ENCODE data around the gene TTC27.
"Not testable (repeated sequence)": the region's sequence is repeated elsewhere in the genome, so short reads cannot be mapped to it uniquely, and the experiment has no call there.

Gene TTC27

GRCh38 chr2:32836933-32837332 lies 209.1 kb downstream of the TTC27 start:
- ATAC-seq (ENCODE audit: low read depth) (no peak), DNase-seq (ENCODE audit: low spot score in 2 of 2) (no peak)
- peaks cover 18% of the 10 kb centered on the region for H3K4me1 Mint-ChIP-seq
- H3K27ac Mint-ChIP-seq: no peak overlapping the region
- no peaks in the 10 kb centered on the region for H3K36me3 Mint-ChIP-seq
- H3K9me3 Mint-ChIP-seq: peaks cover 1% of the 10 kb centered on the region
- H3K4me3 Mint-ChIP-seq: no peak overlapping the region
- H3K27me3 Mint-ChIP-seq: no peaks in the 10 kb centered on the region

- H3K27ac Mint-ChIP-seq: no peak overlapping the region
- H3K36me3 Mint-ChIP-seq: no peaks in the 10 kb centered on the region
- DNase-seq (ENCODE audit: low spot score in 2 of 2) (no peak), ATAC-seq (ENCODE audit: low read depth) (peak; percentile 82)
- H3K4me1 Mint-ChIP-seq: peaks cover 18% of the 10 kb centered on the region
- H3K27me3 Mint-ChIP-seq: no peaks in the 10 kb centered on the region
- no peak overlapping the region for H3K4me3 Mint-ChIP-seq
- H3K9me3 Mint-ChIP-seq: peaks cover 1% of the 10 kb centered on the region
Measured at GRCh38 chr2:32838418-32838817, 210.6 kb downstream of the TTC27 start.

- no peak for ATAC-seq (ENCODE audit: low read depth)
Measured at GRCh38 chr2:32838949-32839348, 211.1 kb downstream of the TTC27 start.

GRCh38 chr2:32841931-32842898 lies 214.4 kb downstream of the TTC27 start:
- H3K9me3 Mint-ChIP-seq: no peaks in the 10 kb centered on the region
- DNase-seq (ENCODE audit: low spot score in 2 of 2) (no peak), ATAC-seq (ENCODE audit: low read depth) (no peak)
- no peaks in the 10 kb centered on the region for H3K36me3 Mint-ChIP-seq
- H3K27me3 Mint-ChIP-seq: no peaks in the 10 kb centered on the region
- H3K27ac Mint-ChIP-seq: no peak overlapping the region
- peaks cover 6% of the 10 kb centered on the region for H3K4me1 Mint-ChIP-seq
- H3K4me3 Mint-ChIP-seq: no peak overlapping the region

More at GRCh38 chr2:32838949-32839348, 211.1 kb downstream of the TTC27 start:
- no peak for DNase-seq (ENCODE audit: low spot score in 2 of 2)
- Mint-ChIP-seq H3K27me3 (no peaks in the 10 kb centered on the region), H3K9me3 (peaks cover 1% of the 10 kb centered on the region), H3K4me3 (no peak overlapping the region), H3K4me1 (peaks cover 18% of the 10 kb centered on the region), H3K27ac (no peak overlapping the region), H3K36me3 (no peaks in the 10 kb centered on the region)

- ATAC-seq (ENCODE audit: low read depth): no peak
- H3K27ac Mint-ChIP-seq: no peak overlapping the region
- no peaks in the 10 kb centered on the region for H3K36me3 Mint-ChIP-seq
- no peak overlapping the region for H3K4me3 Mint-ChIP-seq
- no peak for DNase-seq (ENCODE audit: low spot score in 2 of 2)
- peaks cover 3% of the 10 kb centered on the region for H3K4me1 Mint-ChIP-seq
- peaks cover 7% of the 10 kb centered on the region for H3K27me3 Mint-ChIP-seq
- H3K9me3 Mint-ChIP-seq: no peaks in the 10 kb centered on the region
Measured at GRCh38 chr2:32843699-32844098, 215.8 kb downstream of the TTC27 start.

GRCh38 chr2:32844253-32844652 lies 216.4 kb downstream of the TTC27 start:
- Mint-ChIP-seq H3K27me3 (peaks cover 7% of the 10 kb centered on the region), H3K9me3 (no peaks in the 10 kb centered on the region), H3K4me1 (no peaks in the 10 kb centered on the region), H3K4me3 (no peak overlapping the region), H3K27ac (no peak overlapping the region), H3K36me3 (no peaks in the 10 kb centered on the region)
- ATAC-seq (ENCODE audit: low read depth): no peak
- no peak for DNase-seq (ENCODE audit: low spot score in 2 of 2)

GRCh38 chr2:32846274-32846673 lies 218.4 kb downstream of the TTC27 start:
- H3K9me3 Mint-ChIP-seq; H3K4me3 Mint-ChIP-seq; DNase-seq (ENCODE audit: low spot score in 2 of 2); H3K4me1 Mint-ChIP-seq; ATAC-seq (ENCODE audit: low read depth); H3K36me3 Mint-ChIP-seq; H3K27ac Mint-ChIP-seq: not testable (repeated sequence)
- H3K27me3 Mint-ChIP-seq: peaks cover 13% of the 10 kb centered on the region

- no peak overlapping the region for H3K4me3 Mint-ChIP-seq
- ATAC-seq (ENCODE audit: low read depth) (no peak), DNase-seq (ENCODE audit: low spot score in 2 of 2) (no peak)
- H3K27me3 Mint-ChIP-seq: peaks cover 13% of the 10 kb centered on the region
- no peak overlapping the region for H3K27ac Mint-ChIP-seq
- no peaks in the 10 kb centered on the region for H3K4me1 Mint-ChIP-seq
- H3K36me3 Mint-ChIP-seq: no peaks in the 10 kb centered on the region
- no peaks in the 10 kb centered on the region for H3K9me3 Mint-ChIP-seq
Measured at GRCh38 chr2:32847734-32848133, 219.9 kb downstream of the TTC27 start.

- DNase-seq (ENCODE audit: low spot score in 2 of 2): no peak
- Mint-ChIP-seq H3K27ac (no peak overlapping the region), H3K4me1 (no peaks in the 10 kb centered on the region), H3K4me3 (no peak overlapping the region), H3K36me3 (no peaks in the 10 kb centered on the region), H3K9me3 (no peaks in the 10 kb centered on the region), H3K27me3 (peaks cover 19% of the 10 kb centered on the region)
- ATAC-seq (ENCODE audit: low read depth): no peak
Measured at GRCh38 chr2:32849456-32850194, 221.8 kb downstream of the TTC27 start.

GRCh38 chr2:32851777-32852439 lies 224.1 kb downstream of the TTC27 start:
- Mint-ChIP-seq H3K9me3 (no peaks in the 10 kb centered on the region), H3K27me3 (peaks cover 24% of the 10 kb centered on the region), H3K27ac (no peak overlapping the region), H3K4me1 (no peaks in the 10 kb centered on the region), H3K36me3 (no peaks in the 10 kb centered on the region), H3K4me3 (no peak overlapping the region)
- DNase-seq (ENCODE audit: low spot score in 2 of 2) (no peak), ATAC-seq (ENCODE audit: low read depth) (no peak)

- ATAC-seq (ENCODE audit: low read depth) (no peak), DNase-seq (ENCODE audit: low spot score in 2 of 2) (no peak)
- Mint-ChIP-seq H3K36me3 (no peaks in the 10 kb centered on the region), H3K4me3 (no peak overlapping the region), H3K9me3 (no peaks in the 10 kb centered on the region), H3K4me1 (no peaks in the 10 kb centered on the region), H3K27me3 (peaks cover 20% of the 10 kb centered on the region), H3K27ac (no peak overlapping the region)
Measured at GRCh38 chr2:32852856-32853255, 225.0 kb downstream of the TTC27 start.

GRCh38 chr2:32856891-32857290 lies 229.0 kb downstream of the TTC27 start:
- Mint-ChIP-seq H3K4me3 (no peak overlapping the region), H3K36me3 (no peaks in the 10 kb centered on the region), H3K4me1 (no peaks in the 10 kb centered on the region), H3K27ac (no peak overlapping the region), H3K9me3 (no peaks in the 10 kb centered on the region), H3K27me3 (peaks cover 10% of the 10 kb centered on the region)
- no peak for DNase-seq (ENCODE audit: low spot score in 2 of 2)
- ATAC-seq (ENCODE audit: low read depth): no peak

GRCh38 chr2:32858713-32859112 lies 230.9 kb downstream of the TTC27 start:
- H3K9me3 Mint-ChIP-seq: no peaks in the 10 kb centered on the region
- no peak overlapping the region for H3K27ac Mint-ChIP-seq
- no peak overlapping the region for H3K4me3 Mint-ChIP-seq
- no peaks in the 10 kb centered on the region for H3K36me3 Mint-ChIP-seq
- no peak for ATAC-seq (ENCODE audit: low read depth)
- H3K4me1 Mint-ChIP-seq: no peaks in the 10 kb centered on the region
- H3K27me3 Mint-ChIP-seq: peaks cover 12% of the 10 kb centered on the region
- no peak for DNase-seq (ENCODE audit: low spot score in 2 of 2)

GRCh38 chr2:32860385-32860784 lies 232.5 kb downstream of the TTC27 start:
- Mint-ChIP-seq H3K27me3 (peaks cover 6% of the 10 kb centered on the region), H3K4me1 (no peaks in the 10 kb centered on the region), H3K4me3 (no peak overlapping the region), H3K27ac (no peak overlapping the region), H3K36me3 (no peaks in the 10 kb centered on the region), H3K9me3 (no peaks in the 10 kb centered on the region)
- ATAC-seq (ENCODE audit: low read depth) (no peak), DNase-seq (ENCODE audit: low spot score in 2 of 2) (no peak)

Measured in memory B cell (primary cell).